Loucy (cell line): Measurements from ENCODE around the gene ANXA11.

Source experiments
- H2AFZ ChIP-seq: fragments of 200-600 bp; sonication (generic); 2 replicates; pipeline ENCODE4 v1.6.0; 2016; ENCODE audit warnings: antibody characterized with exemption, mild to moderate bottlenecking, low read length, moderate library complexity
- H3F3A ChIP-seq: fragments of 200-600 bp; 2 replicates; pipeline ENCODE4 v1.6.0; 2016; ENCODE audit warnings: antibody characterized with exemption, low read depth, mild to moderate bottlenecking
- H3K27me3 ChIP-seq: fragments of 200-600 bp; sonication (generic); 2 replicates; pipeline ENCODE4 v1.6.1; 2014; ENCODE audit warnings: low read length, mild to moderate bottlenecking; ENCODE audit not compliant: insufficient read depth, poor library complexity, severe bottlenecking
- H3K36me3 ChIP-seq: fragments of 200-600 bp; sonication (generic); 2 replicates; pipeline ENCODE4 v1.6.1; 2016; ENCODE audit warnings: low read length; ENCODE audit not compliant: insufficient read depth
- H3K4me1 ChIP-seq: fragments of 200-600 bp; sonication (generic); 2 replicates; pipeline ENCODE4 v1.5.1; 2014; ENCODE audit warnings: low read length, mild to moderate bottlenecking; ENCODE audit not compliant: insufficient read depth, poor library complexity, severe bottlenecking
- H3K4me2 ChIP-seq: fragments of 200-600 bp; sonication (generic); 2 replicates; pipeline ENCODE4 v1.6.0; 2014; ENCODE audit warnings: antibody characterized with exemption, low read length, low read depth, mild to moderate bottlenecking; ENCODE audit not compliant: poor library complexity, severe bottlenecking
- H3K4me3 ChIP-seq: fragments of 200-600 bp; sonication (generic); 2 replicates; pipeline ENCODE4 v1.5.1; 2014; ENCODE audit warnings: low read length, mild to moderate bottlenecking, mixed read lengths; ENCODE audit not compliant: poor library complexity, severe bottlenecking
- H3K79me2 ChIP-seq: fragments of 200-600 bp; sonication (generic); 2 replicates; pipeline ENCODE4 v1.6.1; 2014; ENCODE audit warnings: low read length; ENCODE audit not compliant: insufficient read depth
- H3K9ac ChIP-seq: fragments of 200-600 bp; sonication (generic); 2 replicates; pipeline ENCODE4 v1.6.0; 2014; ENCODE audit warnings: mild to moderate bottlenecking, low read depth, low read length, moderate library complexity; ENCODE audit not compliant: poor library complexity, severe bottlenecking
- H3K9me2 ChIP-seq: fragments of 200-600 bp; sonication (generic); replicated peaks from 2 replicates; pipeline ENCODE4 v1.6.1; 2016; ENCODE audit warnings: low read depth, low read length, mixed read lengths
- H3K9me3 ChIP-seq: fragments of 200-600 bp; sonication (generic); 2 replicates; pipeline ENCODE4 v1.6.1; 2014; ENCODE audit warnings: mild to moderate bottlenecking, antibody characterized with exemption, low read length, low read depth; ENCODE audit not compliant: insufficient read depth
- H4K20me1 ChIP-seq: fragments of 200-600 bp; sonication (generic); 2 replicates; pipeline ENCODE4 v1.6.0; 2014; ENCODE audit warnings: antibody characterized with exemption, low read length, mild to moderate bottlenecking; ENCODE audit not compliant: insufficient read depth, poor library complexity, severe bottlenecking
- CTCF ChIP-seq: fragments of 200-600 bp; sonication (generic); conservative IDR thresholded peaks from 2 replicates; pipeline ENCODE4 v1.5.1; 2014; ENCODE audit warnings: mild to moderate bottlenecking, antibody characterized with exemption, low read length
- EZH2phosphoT487 ChIP-seq: fragments of 200-600 bp; IDR thresholded peaks from 2 replicates; pipeline ENCODE4 v1.6.1; 2018; ENCODE audit warnings: antibody characterized with exemption, mild to moderate bottlenecking, moderate library complexity, borderline replicate concordance

ANXA11 gene

DNA sequence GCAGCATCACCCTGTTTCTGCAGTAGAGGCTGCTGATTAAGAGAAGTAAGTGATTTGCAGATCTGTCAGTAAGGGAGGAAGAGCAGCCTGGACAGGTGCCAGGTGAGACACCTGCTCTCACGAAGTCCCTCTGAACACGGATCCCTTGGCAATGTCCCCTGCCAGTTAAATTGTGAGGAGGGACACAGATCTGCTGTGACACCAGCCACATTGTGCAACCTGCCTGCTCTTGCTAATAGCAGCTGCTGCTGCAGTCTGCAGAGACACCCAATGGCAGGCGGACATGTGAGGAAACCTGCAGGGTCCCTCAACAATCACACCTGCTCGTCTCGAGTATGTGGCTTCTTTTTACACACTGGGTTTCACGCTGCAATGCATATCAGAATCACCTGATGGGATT, 31.9 kb downstream of the ANXA11 start:
- Histone ChIP-seq H2AFZ (no peak overlapping the region), H4K20me1 (no peaks in the 10 kb centered on the region), H3K9ac (no peak overlapping the region), H3K9me3 (no peaks in the 10 kb centered on the region), H3K4me3 (no peak overlapping the region), H3K4me2 (no peak overlapping the region), H3K9me2 (no peaks in the 10 kb centered on the region), H3K27me3 (no peaks in the 10 kb centered on the region), H3K4me1 (no peaks in the 10 kb centered on the region), H3F3A (no peaks in the 10 kb centered on the region), H3K79me2 (peaks cover 35% of the 10 kb centered on the region; the same call in 1 of the 2 replicates), H3K36me3 (peaks cover 25% of the 10 kb centered on the region; the same call in 1 of the 2 replicates)
- no peak for TF ChIP-seq EZH2phosphoT487
- no peak for TF ChIP-seq CTCF

DNA sequence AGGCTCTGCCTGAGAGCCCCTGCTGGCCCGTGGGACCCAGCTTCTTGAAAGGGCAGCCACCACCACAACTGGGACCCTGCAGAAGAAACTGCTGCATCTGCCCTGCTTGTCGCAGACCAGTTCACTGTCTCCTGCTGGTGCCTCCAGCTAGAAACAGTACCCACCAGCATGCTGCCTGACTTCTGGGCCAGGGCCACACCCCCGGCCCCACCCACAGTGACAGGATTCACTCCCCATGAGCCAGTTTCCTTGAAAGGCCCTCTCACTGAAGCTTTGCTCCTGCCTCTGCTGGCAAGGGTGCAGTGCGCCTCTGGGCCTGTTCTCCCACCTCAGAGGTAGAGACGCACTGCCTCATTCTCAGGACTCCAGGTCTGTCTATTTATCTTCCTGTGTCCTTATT, 32.4 kb downstream of the ANXA11 start:
- peaks cover 29% of the 10 kb centered on the region; the same call in 1 of the 2 replicates for H3K79me2 ChIP-seq
- H3K9ac ChIP-seq: no peak overlapping the region
- no peaks in the 10 kb centered on the region for H3K9me2 ChIP-seq
- H4K20me1 ChIP-seq: no peaks in the 10 kb centered on the region
- TF ChIP-seq EZH2phosphoT487: no peak
- no peak for TF ChIP-seq CTCF
- no peak overlapping the region for H2AFZ ChIP-seq
- H3K9me3 ChIP-seq: no peaks in the 10 kb centered on the region
- peaks cover 28% of the 10 kb centered on the region; the same call in 1 of the 2 replicates for H3K36me3 ChIP-seq
- H3K4me1 ChIP-seq: no peaks in the 10 kb centered on the region
- H3K4me3 ChIP-seq: no peak overlapping the region
- no peaks in the 10 kb centered on the region for H3F3A ChIP-seq
- no peaks in the 10 kb centered on the region for H3K27me3 ChIP-seq
- H3K4me2 ChIP-seq: no peak overlapping the region

GRCh38 chr10:80171248-80171660, 34.1 kb downstream of the ANXA11 start:
- no peaks in the 10 kb centered on the region for H3K27me3 ChIP-seq
- no peaks in the 10 kb centered on the region for H3F3A ChIP-seq
- no peaks in the 10 kb centered on the region for H3K9me2 ChIP-seq
- no peak overlapping the region for H3K9ac ChIP-seq
- peaks cover 17% of the 10 kb centered on the region; the same call in 1 of the 2 replicates for H3K79me2 ChIP-seq
- TF ChIP-seq EZH2phosphoT487 (no peak), CTCF (no peak)
- no peak overlapping the region for H3K4me3 ChIP-seq
- H3K4me1 ChIP-seq: no peaks in the 10 kb centered on the region
- H3K9me3 ChIP-seq: no peaks in the 10 kb centered on the region
- H4K20me1 ChIP-seq: no peaks in the 10 kb centered on the region
- no peak overlapping the region for H3K4me2 ChIP-seq
- no peak overlapping the region for H2AFZ ChIP-seq
- H3K36me3 ChIP-seq: peaks cover 44% of the 10 kb centered on the region; the same call in 1 of the 2 replicates
